SKM-1 (cell line): Measurements from ENCODE around the gene LCN10.
"Not testable (repeated sequence)": the region's sequence is repeated elsewhere in the genome, so short reads cannot be mapped to it uniquely, and the experiment has no call there.

Source experiments
- DNase-seq: peaks from one replicate; lab custom pipeline; 2025; ENCODE audit not compliant: unreplicated experiment; lab: John Stamatoyannopoulos, UW

The LCN10 gene

DNA sequence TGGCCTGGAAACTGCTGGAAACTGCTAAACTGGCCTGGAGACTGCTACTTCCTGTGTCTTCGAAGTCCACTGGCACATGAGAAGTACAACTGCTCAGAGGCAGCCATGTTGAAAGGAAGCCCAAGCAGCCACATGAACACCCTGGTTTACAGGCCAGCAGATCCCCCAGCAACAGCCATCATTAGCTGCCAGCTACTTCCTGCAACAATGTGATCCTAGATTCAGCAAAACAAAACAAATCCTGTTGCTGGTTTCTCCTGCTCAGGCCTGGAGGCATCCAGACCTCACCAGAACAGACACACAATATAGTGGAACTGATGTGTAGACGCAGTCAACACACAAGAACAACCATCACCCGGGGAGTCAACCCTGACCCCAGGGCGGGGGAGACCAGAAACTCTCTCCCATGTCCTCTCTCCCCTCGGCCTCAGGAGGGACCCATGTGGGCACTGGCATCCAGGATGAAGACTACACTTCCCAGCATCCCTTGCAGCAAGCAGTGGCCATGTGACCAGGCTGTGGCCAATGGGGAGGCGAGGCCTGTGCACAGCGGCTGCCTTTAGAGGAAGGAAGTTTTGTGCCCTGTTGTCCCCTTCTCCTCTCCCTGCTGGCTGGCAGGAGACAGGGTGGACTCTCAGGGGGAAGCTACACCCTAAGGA is 30.8 kb upstream of the LCN10 start:
- DNase-seq, result peak; percentile 12

DNA sequence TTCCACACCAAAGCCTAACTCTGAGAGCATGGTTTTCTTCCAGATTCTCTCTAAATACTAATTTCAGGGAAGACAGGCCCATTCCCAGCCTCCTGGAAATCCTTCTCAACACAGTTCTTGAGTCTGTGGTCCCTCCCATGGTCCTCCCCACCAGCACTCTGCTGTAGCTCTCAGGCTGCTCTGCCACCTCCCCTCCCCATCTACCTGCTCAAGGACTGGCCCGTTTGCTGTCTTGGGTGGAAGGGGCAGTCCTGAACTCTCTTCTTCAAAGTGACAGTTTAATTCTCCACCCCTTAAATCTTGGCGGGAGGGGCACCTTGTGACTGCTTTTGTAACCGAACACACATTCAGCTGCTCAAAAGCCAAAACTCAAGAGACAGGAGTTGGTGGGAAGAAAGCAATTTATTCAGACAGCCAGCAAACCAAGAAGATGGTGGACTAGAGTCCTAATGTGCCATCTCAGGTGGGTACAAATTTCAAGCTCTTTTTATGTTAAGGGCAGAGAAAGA is 29.2 kb upstream of the LCN10 start:
- no peak for DNase-seq

DNA sequence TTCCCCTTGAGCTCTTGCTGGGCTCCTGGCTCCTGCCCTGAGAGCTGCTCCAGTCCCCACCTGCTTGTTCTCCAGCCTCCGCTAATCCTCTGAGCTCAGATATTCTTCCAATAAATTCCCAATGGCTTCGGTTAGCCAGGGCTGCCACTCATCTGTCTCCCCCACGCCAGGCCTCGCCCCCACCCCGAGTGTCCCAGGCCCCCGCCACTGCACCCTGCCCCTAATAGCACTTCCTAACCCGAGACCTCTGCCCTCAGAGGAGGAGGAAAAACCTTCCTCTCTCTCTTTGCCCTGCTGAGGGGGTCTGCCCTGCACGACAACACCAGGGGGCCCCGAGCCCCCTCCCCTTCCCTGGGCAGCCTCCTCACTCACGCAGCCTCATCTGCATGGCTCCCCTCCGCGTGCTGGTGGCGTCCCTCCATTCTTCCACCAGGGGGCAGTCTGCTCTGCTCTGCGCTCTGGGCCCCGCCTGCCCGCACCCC is 27.0 kb upstream of the LCN10 start:
- peak; percentile 14 for DNase-seq

DNA sequence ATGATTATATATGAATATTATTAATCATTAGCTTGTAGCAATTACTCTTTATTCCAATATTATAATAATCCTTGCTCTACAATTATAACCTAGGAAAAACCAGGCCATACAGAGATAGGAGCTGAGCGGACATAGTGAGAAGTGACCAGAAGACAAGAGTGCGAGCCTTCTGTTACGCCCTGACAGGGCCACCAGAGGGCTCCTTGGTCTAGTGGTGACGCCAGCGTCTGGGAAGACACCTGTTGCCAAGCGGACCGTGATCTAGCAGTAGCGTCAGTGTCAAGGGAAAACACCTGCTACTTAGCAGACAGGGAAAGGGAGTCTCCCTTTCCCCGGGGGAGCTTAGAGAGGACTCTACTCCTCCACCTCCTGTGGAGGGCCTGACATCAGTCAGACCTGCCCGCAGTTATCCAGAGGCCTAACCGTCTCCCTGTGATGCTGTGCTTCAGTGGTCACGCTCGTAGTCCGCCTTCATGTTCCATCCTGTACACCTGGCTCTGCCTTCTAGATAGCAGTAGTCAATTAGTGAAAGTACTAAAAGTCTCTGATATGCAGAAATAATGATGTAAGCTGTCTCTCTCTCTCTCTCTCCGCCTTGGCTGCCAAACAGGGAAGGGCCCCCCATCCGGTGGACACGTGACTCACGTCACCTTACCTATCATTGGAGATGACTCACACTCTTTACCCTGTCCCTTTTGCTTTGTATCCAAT is 23.8 kb upstream of the LCN10 start:
- not testable (repeated sequence) for DNase-seq

DNA sequence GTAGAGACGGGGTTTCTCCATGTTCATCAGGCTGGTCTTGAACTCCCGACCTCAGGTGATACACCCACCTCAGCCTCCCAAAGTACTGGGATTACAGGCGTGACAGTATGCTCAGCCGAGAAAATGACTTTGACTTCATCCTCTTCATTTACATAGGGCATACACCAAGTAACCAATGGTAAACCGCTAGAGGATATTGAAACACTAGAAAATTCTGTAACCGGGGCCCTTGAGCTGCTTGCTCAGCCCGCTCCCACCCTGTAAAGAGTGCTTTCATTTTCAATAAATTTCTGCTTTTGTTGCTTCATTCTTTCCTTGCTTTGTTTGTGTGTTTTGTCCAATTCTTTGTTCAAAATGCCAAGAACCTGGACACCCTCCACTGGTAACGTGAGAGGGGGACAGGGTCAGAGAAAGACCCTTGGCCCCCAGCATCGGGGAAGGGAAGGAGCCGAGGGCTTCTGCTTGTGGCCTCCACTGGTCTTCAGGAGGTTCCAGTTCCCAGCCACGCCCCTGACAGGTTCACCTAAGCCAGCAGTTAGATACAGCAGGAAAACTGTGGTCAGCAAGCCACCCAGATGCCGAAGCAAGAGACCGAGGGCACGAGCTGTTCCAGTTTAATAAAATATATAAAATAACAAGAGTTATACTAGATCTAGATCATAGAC is 23.1 kb upstream of the LCN10 start:
- DNase-seq, result not testable (repeated sequence)

DNA sequence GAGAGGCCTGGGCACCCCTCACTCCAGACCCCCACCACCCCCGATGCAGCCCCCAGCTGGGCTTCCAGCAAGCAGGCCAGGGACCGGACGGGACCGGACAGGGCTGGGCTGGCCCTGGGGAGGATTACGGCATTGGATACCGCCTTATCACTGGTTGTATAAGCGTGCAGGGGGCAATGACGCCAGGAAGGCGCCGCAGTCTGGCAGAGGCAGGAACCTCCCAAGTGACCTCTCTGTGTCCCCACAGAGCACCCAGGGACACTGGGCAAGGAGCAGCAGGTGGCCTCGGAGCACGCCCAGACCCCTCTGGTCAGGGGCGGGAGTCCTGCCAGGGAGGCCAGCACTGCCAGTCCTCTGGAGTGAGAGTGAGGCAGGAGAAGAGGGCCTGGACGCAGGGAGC is 22.3 kb upstream of the LCN10 start:
- DNase-seq, result no peak

DNA sequence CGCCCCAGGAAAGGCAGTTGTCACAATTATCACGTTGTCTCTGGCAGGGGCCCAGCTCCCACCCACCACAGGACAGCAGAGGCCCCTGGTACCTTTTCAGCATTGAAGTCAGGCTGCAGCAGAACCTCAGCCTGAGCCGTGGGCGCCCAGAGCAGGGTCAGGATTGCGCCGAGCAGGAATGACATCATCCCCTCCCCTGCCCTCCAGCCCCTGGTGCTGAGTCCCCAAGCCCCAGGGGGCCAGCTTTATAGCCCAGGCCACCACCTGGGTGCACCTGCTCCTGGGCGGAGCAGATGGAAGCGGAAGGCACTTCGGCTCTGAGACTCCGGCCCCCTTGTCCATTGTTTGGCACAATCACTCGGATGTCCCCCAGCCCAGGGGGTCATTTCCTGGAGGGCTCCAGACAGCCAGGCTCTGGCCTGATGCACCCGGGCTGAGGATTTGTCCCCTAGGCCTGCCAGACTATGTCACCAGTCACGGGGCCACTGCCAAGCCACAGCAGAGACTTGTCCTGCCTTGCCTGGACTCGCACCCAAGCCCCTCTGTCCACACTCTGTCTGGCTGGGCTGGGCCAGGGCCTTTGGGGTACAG is 21.7 kb upstream of the LCN10 start, which contains the start of gene LCN15:
Gene LCN15 (minus strand): TSS at position 218 of the 591 bp plus-strand sequence. CDS start 30 bp downstream, at position 188.
- DNase-seq, result no peak

DNA sequence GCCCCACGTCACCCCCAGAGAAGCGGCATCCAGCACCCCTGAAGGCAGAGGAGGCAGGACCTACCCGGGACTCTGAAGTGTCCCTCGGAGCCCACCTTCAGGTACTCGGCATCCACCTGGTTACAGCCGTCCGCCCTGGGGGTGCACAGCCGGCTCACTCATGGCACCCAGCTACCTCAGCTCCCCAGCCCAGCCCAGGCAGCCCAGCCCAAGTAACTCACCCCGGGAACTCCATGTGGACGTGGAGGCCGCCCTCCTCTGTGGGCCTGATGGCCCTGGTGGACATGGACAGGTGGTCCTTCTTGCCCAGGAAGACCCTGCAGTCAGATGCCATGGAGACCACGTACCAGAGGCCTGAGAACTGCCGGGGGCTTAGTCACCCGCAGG is 20.9 kb upstream of the LCN10 start:
- no peak for DNase-seq

DNA sequence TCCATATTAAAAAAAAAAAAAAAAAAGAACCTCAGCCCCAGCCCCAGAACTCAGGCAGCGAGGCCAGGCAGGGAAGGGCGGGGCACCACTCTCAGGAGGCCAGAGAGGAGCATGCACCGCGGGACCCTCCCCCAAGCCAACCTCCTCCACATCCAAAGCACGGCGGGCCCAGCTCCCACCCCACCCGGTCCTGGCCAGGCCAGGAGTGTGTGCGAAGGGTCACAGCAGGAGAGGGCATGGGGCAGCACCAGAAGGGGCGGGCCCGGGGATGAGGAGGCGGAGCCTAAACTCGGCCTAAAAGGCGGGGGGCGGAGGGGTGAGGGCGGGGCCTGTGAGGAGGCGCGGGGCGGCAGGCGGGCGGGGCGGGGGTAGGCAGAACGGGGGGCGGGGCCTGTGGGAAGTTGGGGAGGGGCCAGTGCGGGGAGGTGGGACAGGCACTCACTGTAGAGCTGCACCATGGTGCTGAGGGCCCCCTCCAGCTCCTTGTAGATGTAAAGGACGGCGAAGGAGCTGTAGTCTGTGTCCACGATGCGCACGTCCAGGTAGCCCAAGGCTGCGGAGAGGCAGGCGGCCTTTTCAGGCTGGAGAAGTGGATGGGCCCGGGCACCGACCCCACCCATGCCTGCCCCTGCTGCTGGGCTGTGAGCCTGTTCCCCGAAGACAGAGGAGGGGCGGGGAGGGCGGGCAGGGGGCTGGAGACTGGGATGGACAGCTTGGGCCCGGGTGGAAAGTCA is 20.3 kb upstream of the LCN10 start:
- DNase-seq, result no peak

DNA sequence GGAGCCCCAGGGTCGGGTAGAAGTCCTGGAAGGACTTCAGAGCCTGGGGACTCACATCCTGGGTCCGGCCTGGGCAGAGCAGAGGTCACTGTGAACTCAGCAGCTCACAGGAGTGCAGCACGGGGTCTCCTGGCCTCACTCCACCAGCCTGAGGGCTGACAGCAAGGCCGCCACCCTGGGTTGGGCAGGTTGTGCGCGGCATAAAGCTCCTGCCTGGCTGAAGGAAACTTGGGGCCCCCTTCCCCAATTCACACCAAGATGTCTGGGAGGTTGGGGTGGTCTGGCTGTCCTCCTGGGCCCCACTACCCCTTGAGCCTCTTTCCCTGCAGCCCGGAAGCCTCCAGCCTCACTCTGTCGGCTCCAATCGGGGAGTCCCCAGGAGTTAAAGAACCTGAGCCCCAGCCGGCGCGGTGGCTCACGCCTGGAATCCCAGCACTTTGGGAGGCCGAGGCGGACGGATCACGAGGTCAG is 19.5 kb upstream of the LCN10 start:
- no peak for DNase-seq

DNA sequence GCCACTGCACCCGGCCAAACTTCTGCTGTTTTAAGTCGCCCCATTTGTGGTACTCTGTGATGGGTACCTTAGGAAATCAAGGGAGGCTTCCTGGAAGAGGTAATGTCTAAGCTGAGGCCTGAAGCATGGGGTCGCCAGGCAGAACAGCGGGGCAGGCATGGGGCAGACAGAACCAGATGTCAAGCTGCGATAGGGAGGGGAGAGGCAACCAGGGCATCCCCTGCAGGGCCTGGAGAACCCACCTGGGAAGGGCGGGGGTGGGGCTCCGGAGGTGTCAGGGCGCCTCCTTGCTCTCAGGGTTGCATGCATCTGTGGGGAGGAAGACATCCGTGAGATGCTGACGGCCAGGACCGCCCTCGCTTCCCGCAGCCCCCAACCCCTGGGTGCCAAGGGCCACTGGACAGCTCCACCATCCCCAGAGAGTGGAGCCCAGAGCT is 18.8 kb upstream of the LCN10 start:
- no peak for DNase-seq

DNA sequence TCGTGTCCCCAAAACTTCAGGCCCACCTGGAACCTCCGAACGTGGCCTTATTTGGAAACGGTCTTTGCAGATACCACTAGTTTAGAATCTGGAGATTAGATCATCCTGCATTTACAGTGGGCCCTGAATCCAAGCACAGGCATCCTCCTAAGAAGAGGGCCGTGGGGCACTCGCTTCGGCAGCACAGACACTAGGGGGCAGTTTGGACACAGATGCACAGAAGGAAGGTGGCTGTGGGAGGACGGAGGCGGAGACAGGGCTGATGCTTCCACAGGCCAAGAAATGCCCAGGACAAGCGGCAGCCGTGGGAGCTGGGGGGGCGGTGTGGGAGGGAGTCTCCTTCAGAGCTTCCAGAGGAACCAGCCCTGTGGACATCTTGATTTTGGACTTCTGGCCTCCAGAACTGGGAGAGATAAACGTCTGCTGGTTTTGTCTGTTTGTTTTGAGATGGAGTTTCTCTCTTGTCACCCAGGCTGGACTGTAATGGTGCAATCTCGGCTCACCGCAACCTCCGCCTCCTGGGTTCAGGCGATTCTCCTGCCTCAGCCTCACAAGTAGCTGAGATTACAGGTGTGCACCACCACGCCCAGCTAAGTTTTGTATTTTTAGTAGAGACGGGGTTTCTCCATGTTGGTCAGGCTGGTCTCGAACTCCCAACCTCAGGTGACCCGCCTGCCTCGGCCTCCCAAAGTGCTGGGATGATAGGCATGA is 18.2 kb upstream of the LCN10 start:
- peak; percentile 51 for DNase-seq

DNA sequence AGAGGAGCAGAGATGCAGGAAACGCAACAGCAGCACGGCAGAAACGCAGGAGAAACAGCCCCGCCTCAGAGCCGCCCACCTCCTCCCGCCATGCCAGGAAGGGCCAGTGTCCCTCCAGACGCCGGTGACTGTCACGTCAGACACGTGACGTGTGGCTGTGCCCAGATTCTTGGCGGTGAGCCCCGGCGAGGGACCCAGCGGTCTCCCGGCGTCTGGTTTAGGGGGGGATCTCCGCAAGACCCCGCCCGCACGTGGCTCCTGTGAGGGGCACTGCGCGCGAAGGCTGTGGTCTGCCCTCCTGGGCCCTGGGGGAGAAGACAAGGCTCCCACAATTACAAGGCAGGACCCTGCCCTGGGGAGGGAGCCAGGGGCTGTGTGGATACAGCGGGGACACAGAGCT is 17.7 kb upstream of the LCN10 start:
- no peak for DNase-seq

DNA sequence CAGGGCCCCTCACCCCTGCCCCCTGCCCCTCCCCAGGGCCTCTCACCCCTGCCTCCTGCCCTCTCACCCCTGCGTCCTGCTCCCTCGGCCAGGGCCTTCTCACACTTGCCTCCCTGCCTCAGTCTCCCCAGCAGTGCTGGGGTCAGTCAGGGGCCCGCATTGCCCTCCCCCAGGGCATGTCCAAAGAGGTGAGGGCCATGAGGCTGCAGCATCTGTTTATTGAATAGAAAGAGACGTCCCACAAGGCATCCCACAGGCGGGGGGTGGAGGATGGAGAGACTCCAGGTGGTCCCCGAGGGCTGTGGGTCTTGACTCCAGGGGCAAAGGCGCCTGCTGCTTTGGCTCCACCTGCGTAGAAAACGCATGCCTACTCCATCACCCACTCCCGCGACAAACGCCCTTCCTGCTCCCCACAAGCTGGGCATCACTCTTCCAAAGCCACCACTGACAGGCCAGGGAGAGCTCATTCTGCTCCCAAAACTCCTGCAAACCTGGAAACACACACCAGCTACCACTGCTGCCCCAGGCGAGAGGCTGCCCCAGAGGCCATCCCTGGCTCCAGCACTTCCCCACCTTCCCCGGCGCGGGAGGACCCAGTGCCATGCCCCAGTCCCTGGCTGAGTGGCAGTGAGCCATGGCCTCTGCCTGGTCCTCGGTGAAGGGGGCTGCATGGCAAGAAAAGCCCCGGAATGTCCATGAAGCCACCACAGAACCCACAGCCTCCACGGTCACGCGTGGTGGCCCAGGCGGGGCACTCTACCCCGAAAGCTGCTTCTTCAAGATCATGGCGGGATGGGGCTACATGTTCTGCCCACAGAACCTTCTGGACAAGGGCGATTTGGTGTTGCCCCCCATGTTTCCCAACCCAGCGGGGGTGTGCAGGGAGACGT is 16.9 kb upstream of the LCN10 start:
- no peak for DNase-seq

DNA sequence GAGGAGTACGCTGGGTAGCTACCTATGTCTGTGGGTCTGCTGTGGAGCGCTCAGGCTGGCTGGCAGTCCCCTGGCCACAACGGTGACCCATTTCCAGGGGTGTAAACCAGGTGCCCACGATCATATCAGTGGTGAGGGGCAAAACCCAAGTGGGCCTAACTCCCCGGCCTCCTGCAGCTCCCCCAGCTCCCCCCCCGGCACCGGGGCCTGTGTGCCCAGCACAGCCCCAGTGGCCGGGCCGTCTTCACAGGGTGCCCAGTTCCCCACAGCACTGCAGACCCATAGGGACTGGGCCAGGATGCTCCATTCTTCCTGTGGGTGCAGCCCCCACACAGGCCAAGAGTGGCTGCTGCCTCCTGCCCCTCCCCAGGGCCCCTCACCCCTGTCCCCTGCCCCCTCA is 16.3 kb upstream of the LCN10 start:
- DNase-seq, result no peak

DNA sequence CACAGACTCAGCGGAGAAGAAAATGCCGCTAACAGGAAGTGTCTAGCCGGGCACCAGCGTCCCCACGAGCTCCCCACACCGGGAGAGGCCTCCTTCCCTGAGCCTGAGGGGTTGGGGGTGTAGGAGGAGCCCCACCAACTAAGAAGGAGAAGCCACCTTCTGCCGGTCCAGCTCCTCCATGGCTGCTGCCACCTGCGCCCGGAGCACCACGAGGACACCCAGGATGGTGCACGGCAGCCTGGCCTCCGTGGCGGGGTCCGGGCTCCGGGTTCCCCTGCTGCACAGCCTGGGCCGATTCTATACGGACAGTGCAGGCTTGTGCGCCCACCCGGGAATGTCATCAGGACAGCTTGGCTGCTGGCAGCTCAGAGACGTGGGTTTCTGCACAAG is 15.0 kb upstream of the LCN10 start:
- DNase-seq, result no peak

DNA sequence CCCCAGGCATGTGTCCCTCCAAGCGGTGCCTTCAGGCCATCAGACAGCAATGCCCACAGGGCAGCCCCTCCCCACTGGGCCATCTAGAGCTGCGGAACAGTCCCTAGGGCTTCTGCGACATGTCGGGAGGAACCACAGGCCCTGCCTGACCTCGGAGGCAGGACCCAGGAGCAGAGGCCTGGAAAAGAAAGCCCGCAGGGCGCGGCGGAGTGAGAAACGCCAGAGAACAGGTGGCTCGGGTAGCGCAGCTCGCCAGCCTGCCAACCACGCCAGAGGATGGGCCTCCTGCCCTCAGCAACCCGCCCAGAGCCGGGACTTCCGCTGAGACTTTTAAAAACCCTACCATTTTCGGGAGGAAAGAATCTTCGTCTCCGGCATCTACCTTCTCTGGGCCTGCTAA is 14.6 kb upstream of the LCN10 start:
- no peak for DNase-seq

DNA sequence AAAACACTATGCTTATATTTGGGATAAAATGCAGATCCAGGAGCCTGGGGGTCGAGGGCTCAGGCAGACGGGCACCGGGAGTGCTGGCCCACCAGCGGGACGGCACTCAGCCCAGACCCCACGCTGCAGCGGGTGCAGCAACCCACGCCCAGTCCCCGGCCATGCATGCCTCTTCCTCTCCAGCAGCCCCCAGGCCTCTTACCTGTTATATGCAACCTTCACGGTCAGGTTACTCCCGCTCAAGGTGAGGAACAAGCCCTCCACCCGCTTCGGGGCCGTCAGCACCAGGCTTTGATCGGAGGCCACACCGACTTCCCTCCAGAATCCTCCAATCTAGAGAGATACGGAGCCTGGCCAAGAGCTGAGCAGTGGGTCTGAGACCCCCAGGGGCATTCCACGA is 14.1 kb upstream of the LCN10 start:
- no peak for DNase-seq

DNA sequence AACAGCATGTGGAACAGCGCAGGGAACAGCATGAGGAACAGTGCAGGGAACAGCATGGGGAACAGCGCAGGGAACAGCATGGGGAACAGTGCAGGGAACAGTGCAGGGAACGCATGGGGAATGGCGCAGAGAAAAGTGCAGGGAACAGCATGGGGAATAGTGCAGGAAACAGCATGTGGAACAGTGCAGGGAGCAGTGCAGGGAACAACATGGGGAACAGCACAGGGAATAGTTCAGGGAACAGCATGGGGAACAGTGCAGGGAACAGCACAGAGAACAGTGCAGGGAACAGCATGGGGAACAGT is 13.3 kb upstream of the LCN10 start:
- DNase-seq, result no peak
